NCI-H345 (cell line): ENCODE data around the gene STK39.

Experiments used
- DNase-seq: peaks from one replicate; lab custom pipeline; 2025; lab: John Stamatoyannopoulos, UW

Gene STK39

GRCh38 chr2:167924556-167924955 is 322.8 kb downstream of the STK39 start:
- peak; percentile 54 for DNase-seq

GRCh38 chr2:167916756-167917155 is 330.6 kb downstream of the STK39 start:
- DNase-seq: no peak

GRCh38 chr2:167914969-167915368 is 332.4 kb downstream of the STK39 start:
- DNase-seq: no peak

DNA sequence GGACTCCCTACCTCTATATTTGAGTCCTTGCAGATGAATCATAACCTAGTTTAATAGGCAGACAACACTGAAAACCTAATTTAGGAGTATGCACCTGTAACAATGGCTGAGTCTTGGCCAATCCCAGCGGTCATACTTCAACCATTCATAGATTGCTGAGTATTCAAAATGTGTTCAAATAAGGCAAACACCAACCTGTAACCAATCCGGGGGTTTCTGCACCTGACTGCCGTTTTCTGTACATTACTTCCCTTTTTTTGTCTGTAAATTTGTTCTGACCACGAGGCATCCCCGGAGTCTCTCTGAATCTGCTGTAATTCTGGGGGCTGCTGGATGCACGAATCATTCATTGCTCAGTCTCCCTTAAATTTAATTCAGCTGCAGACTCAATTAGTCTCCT is 338.6 kb downstream of the STK39 start:
- no peak for DNase-seq

- DNase-seq: no peak
Measured at GRCh38 chr2:167905668-167906067, 341.7 kb downstream of the STK39 start.
